GM19099 (cell line): Measurements from ENCODE around the gene RRP1.

ENCODE experiments used
- POLR2A ChIP-seq: IDR thresholded peaks from 3 replicates; pipeline ENCODE4 v1.6.1; 2011; ENCODE audit warnings: low read depth; ENCODE audit not compliant: insufficient read length; ENCODE audit errors: extremely low read depth

The RRP1 gene

GRCh38 chr21:43781846-43782245 lies 7.5 kb upstream of the RRP1 start:
- TF ChIP-seq POLR2A: no peak

GRCh38 chr21:43782431-43783097 lies 6.8 kb upstream of the RRP1 start:
- no peak for TF ChIP-seq POLR2A

DNA sequence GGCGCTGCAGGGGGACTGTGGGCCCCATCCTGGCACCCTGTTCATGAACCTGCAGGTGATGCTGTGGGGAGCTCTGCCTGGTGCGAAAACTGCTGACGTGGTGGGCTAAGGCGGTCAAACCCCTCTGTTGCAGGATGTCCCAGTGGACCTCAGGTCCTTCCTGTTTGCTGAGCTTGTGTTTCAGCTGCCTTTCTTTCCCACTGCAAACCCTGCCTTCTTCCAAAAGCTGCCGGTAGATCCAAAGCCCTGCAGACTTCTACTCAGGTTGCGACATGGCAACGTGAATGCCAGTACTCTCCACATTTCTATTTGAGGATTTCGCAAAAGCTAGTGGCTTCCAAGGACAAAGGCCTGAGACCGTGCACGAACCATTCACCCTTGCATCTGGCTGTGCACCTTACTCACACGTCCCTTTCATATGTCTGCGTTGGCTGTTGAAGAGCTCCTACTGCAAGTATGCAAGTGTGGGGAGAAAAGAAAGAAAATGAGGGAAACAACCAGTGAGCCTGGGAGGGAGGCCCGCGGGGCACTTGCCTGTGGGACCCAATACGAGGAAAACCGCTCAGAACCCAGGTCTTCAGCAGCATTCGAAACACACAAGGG lies 6.2 kb upstream of the RRP1 start:
- no peak for TF ChIP-seq POLR2A

DNA sequence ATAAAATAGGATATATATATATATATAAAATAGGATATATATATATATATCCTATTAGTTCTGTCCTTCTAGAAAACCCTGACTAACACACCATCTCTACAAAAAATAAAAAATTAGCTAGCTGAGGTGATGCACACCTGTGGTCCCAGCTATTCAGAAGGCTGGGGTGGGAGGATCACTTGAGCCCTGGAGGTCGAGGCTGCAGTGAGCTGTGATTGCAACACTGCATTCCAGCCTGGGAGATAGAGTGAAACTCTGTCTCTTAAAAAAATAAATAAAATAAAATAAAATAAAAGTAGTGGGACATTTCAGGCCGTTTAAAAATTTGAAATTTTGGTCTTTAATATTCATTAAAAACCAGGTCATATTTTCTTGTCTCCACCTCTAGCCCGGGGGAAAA lies 4.2 kb upstream of the RRP1 start:
- no peak for TF ChIP-seq POLR2A

DNA sequence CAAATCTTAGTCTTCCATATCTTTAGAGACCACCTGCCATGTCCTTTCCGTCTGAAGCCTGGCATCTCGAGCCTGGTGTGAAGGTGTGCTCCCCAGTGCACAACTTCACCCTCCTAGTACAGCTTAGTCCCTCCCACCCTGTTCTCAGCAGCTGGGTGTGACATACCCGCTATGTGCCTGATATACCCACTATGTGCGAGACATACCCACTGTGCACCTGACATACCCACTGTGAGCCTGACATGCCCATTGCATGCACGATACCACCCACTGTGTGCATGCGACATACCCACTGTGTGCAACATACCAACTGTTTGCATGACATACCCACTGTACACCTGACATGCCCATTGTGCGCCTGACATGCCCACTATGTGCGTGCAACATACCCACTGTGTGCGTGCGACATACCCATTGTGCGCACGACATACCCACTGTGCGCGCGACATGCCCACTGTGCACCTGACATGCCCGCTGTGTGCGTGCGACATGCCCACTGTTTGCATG lies 3.0 kb upstream of the RRP1 start:
- no peak for TF ChIP-seq POLR2A

DNA sequence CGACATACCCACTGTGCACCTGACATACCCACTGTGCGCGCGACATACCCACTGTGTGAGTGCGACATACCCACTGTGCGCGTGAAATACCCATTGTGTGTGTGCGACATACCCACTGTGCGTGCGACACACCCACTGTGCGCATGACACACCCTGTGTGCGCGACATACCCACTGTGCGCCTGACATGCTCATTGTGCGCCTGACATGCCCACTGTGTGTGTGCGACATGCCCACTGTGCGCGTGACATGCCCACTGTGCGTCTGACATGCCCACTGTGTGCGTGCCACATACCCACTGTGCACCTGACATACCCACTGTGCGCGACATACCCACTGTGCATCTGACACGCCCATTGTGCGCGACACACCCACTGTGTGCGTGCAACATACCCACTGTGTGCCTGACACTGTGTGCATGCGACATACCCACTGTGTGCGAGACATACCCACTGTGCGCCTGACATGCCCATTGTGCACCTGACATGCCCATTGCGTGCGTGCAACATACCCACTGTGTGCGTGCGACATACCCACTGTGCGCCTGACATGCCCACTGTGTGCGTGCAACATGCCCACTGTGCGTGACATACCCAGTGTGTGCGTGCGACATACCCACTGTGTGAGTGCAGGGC lies 2.5 kb upstream of the RRP1 start:
- no peak for TF ChIP-seq POLR2A

GRCh38 chr21:43790010-43790524 lies 690 bp downstream of the RRP1 start:
- no peak for TF ChIP-seq POLR2A

GRCh38 chr21:43792406-43792805 lies 3.0 kb downstream of the RRP1 start:
- no peak for TF ChIP-seq POLR2A

GRCh38 chr21:43793243-43793642 lies 3.9 kb downstream of the RRP1 start:
- TF ChIP-seq POLR2A: no peak

DNA sequence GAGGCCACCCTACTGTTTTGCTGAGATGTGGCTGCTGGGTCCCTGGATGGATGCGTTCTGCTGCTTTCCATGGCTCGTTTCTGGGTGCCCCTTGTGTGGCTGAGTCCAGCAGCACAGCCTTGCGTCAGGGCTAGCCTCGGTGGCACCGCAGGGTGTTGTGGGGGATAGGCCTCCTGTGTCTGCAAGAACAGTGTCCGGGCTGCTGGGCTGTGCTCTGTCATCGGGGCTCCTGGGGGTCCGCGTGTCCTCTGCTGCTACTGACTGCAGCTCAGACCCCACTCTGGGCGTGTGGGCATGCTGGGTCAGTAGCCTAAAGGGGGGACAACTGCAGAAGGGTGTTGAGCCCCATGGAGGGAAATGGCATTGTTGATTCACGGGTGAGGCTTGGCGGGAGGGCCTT lies 4.9 kb downstream of the RRP1 start:
- no peak for TF ChIP-seq POLR2A

- no peak for TF ChIP-seq POLR2A
These were observed 5.5 kb downstream of the RRP1 start for GRCh38 chr21:43794857-43795256.

GRCh38 chr21:43797415-43797814 lies 8.0 kb downstream of the RRP1 start:
- TF ChIP-seq POLR2A: no peak

DNA sequence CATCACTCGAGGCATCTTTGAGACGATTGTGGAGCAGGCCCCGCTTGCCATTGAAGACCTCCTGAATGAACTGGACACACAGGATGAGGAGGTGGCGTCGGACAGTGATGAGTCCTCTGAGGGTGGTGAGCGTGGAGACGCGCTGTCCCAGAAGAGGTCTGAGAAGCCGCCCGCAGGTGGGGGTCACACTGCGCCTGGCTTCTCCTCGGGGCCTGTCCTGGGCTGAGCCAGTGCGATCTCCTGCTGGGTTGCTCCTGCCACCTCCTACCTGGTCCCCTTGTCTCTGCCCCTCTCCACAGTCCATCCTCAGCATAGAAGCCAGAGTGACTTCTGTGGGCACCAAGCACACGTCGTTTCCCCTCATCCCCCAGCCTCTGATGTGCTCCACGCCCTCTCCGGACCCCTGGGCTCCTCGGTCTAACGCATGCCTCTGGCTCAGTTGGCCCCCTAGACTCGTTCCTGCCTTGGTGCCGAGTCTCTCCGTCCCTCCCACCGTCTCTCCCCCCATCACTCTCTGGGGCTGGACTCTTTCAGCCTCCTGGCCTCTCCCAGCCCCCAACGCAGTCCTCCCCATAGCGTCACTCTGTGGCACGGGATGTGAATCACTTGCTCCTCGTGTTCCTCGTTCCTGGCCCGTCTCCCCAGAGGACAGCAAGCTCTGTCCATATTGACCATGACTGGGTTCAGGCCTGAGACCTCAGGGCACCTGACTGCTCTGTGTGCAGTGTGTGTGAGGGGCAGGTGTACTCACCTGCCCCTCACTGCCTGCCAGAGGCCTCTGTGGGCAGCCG lies 8.7 kb downstream of the RRP1 start:
- no peak for TF ChIP-seq POLR2A

- TF ChIP-seq POLR2A: no peak
These were observed 10.0 kb downstream of the RRP1 start for GRCh38 chr21:43799301-43799840.

DNA sequence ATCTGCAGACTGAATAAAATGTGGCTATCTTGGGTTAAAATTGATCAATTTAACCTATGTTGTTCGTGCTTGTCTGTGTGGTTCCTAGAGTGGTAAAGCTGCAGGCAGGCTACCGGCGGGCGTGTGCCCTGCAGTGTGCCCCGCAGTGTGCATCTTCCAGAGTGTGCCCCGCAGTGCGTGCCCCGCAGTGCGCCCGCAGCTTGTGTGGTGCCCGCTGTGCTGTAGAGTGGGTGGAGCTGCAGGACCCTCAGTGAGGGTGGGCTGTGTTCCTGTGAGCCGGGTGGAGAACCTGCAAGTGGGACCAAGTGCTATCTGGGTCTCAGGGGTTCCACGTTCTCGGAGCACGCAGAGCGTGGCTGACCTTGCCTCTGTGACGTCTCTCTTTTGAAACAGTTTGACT lies 10.7 kb downstream of the RRP1 start:
- no peak for TF ChIP-seq POLR2A
